Myocyte (in vitro differentiated cells): Measurements from ENCODE around the gene IL17C. TPM values are rescaled to one million over a fixed set of nuclear protein-coding genes. Genes with fewer than 3 reads are reported as not detected.
"Not testable (repeated sequence)": the region's sequence is repeated elsewhere in the genome, so short reads cannot be mapped to it uniquely, and the experiment has no call there.

Source experiments
- DNase-seq: peaks from one replicate; pipeline ENCODE4 v3.0.0-alpha.2; 2012; ENCODE audit warnings: low read depth
- total RNA-seq: library from RNA; depleted of rRNA; stranded (reverse); fragments of >200 nt; gene quantifications from 2 replicates; pipeline ENCODE4 v1.2.3, GENCODE V29; 2014

The IL17C gene
- total RNA-seq, 1 donor from 2014 or later, result not detected

GRCh38 chr16:88656291-88656980 is 18.1 kb downstream of the IL17C start:
- DNase-seq, result no peak

DNA sequence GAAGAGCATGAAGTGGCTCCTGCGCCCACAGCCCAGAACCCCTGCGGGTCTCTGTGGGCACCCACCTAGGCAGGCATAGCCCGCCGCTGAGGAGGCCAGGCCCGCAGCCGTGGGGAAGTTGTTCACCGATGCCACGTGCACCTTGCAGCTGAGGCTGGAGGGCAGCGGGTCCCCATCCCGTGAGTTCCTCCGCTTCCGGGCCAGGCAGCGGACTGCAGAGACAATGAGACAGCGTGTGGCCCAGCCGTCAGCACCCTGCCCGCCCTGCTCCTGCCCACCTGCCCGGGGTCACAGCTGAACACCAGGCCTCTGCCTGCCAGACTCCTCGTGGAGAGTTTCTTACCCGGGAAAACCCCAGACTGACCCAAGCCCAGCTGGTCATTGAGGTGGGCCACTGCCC is 19.0 kb downstream of the IL17C start:
- DNase-seq, result no peak

- no peak for DNase-seq
These were observed 20.3 kb downstream of the IL17C start for GRCh38 chr16:88658714-88659113.

- DNase-seq, result no peak
These were observed 20.8 kb downstream of the IL17C start for GRCh38 chr16:88659160-88659559.

DNA sequence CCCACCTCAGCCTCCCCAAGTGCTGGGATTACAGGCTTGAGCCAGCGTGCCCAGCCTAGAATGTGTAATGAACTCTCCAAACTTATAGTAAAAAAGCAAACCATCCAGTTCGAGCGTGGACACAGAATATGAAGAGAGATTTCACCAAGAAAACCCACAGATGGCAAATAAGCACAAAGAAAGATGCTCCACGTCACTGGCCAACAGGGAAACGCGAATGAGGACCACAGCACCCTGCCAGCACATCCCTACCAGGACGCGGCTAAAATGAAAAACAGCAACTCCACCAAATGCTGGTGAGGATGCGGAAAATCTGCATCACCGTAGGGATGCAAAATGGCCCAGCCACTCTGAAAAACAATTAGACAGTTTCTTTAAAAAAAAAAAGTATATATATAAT is 23.1 kb downstream of the IL17C start:
- no peak for DNase-seq

DNA sequence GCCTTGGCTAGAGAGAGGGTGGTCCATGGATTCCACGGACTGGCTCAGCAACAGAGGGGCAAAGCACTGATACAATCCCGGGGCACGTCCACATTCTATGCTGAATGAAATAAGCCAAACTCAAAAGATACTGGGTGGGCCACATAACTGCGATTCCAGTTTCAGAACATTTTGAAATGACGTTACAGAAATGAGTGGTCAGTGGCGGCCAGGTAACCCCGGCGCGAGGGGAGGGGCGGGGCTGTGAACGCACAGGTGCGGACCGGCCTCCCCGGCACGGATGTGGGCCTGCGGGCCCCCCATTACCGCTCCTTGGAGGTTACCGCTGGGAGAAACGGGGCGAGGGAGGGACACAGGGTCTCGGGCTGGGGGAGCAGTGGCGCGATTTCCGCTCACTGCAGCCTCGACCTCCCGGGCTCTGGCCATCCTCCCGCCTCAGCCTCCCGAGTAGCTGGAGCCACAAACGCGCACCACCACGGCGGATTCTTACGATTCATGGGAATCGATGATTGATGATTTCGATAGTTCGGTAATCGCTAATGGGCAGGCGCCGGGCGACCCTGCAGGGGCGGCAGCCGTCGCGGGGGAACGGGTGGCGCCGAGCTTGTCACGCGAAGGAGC is 24.0 kb downstream of the IL17C start:
- no peak for DNase-seq

- DNase-seq, result peak; percentile 98
These were observed 24.7 kb downstream of the IL17C start, which contains the start of gene MVD for GRCh38 chr16:88662843-88663606. Gene MVD, minus strand, starts transcription at chr16:88663091. Its CDS starts 11 bp downstream, at chr16:88663080.

GRCh38 chr16:88665148-88665547 is 26.8 kb downstream of the IL17C start:
- no peak for DNase-seq

DNA sequence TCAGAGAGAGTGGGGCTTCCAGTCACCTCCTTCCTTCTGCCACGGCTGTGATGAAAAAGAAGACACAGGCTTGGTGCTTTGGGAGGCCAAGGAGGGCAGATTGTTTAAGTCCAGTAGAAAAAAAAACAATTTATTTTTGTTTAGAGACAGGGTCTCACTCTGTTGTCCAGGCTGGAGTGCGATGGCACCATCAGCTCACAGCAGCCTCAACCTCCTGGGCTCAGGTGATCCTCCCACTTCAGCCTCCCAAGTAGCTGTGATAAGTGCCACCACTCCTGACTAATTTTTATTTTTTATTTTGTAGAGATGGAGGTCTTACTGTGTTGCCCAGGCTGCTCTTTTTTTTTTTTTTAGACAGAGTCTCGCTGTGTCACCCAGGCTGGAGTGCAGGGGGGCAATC is 27.2 kb downstream of the IL17C start:
- no peak for DNase-seq

- no peak for DNase-seq
These were observed 29.1 kb downstream of the IL17C start for GRCh38 chr16:88667461-88667860.

DNA sequence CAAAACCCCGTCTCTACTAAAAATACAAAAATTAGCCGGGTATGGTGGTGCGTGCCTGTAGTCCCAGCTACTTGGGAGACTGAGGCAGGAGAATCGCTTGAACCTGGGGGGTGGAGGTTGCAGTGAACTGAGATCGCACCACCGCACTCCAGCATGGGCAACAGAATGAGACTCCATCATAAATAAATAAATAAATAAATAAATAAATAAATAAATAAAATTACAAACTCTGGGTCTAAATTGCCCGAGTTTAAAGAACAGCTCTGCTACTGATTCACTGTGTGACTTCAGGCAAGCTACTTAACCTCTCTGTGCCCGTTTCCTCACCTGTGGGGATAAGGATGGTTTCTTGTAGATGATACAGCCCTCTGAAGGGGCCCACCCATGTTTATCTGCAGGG is 31.1 kb downstream of the IL17C start:
- not testable (repeated sequence) for DNase-seq

GRCh38 chr16:88669980-88670379 is 31.6 kb downstream of the IL17C start:
- no peak for DNase-seq

DNA sequence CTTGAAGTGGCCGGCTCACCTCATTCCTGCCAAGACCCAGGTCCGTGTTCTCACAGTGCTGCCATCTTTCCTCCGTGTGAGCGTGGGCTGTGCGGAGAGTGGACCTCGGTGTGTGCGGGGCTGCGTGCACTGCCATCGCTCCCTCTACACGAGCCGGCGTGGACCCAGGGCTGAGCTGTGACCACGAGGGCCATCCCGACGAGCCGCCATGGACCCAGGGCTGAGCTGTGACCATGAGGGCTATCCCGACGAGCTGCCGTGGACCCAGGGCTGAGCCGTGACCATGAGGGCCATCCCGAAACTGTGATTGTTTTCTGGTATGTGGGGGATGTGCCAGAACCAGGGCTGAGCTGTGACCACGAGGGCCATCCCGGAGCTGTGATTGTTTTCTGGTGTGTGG is 33.4 kb downstream of the IL17C start:
- DNase-seq, result no peak

- DNase-seq, result no peak
These were observed 34.4 kb downstream of the IL17C start for GRCh38 chr16:88672776-88673175.

- peak; percentile 71 for DNase-seq
These were observed 35.5 kb downstream of the IL17C start for GRCh38 chr16:88673716-88674379.

- no peak for DNase-seq
These were observed 38.3 kb downstream of the IL17C start for GRCh38 chr16:88676502-88677242.

GRCh38 chr16:88677721-88678120 is 39.3 kb downstream of the IL17C start:
- DNase-seq, result no peak

- no peak for DNase-seq
These were observed 40.0 kb downstream of the IL17C start for GRCh38 chr16:88678224-88678979.

DNA sequence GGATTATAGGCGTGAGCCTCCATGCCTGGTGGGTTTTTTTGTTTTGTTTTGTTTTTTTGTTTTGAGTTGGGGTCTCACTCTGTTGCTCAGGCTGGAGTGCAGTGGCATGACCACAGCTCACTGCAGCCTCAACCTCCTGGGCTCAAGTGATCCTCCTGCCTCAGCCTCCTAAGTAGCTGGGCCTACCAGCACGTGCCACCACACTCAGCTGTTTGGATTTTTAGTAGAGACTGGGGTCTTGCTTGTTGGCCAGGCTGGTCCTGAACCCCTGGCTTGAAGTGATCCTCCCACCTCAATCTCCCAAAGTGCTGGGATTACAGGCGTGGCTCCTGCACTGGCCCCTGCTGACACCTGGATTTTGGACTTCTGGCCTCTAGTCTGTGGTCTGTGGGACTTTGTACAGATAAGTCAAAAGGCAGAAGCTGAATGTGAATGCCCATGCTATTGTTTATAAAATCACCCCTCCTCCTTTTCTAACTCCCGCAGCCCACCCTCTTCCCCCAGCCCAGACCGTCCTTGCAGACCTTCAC is 42.2 kb downstream of the IL17C start:
- DNase-seq, result no peak

DNA sequence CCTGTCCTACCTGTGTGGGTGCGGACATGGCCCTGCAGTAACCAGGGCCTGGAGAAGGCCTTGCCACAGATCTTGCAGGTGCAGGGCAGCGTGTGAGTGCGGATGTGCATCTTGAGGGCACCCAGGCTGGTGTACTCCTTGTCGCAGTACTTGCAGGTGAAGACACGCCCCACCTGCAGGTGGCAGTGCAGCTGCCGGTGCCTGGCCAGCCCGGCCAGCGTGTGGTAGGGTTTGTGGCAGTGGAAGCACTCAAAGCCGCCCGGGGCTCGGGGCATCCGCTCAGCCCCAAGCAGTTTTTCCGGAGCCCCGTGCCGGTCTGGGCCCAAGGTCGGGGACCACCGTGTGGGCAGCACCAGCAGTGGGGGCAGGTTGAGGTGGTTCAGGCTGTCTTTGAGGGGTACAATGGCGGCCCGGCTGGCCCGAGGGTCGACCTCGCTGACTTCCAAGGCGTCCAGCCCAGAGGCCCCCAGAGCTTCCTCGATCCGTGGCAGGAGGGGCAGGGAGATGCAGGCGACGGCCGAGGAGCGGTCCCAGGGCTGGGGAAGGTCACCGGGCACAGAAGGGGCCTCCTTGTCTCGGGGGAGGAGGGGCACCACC is 42.8 kb downstream of the IL17C start:
- no peak for DNase-seq
